Suprapubic skin (tissue), 4 donors: ENCODE measurements around the gene SLC9C2.

ENCODE experiments used
- EP300 ChIP-seq: sonication (generic); formaldehyde crosslinking; IDR thresholded peaks from one replicate; pipeline ENCODE4 v1.6.1; 2017; ENCODE audit warnings: antibody characterized with exemption
- POLR2A ChIP-seq, 2 donors: fragments of 450-650 bp; IDR thresholded peaks; one replicate each; pipeline ENCODE4 v1.6.1; 2017; ENCODE audit warnings: antibody characterized with exemption in 2 of 2, mild to moderate bottlenecking in 2 of 2, moderate library complexity in 2 of 2
- POLR2AphosphoS5 ChIP-seq, 3 donors: sonication (generic); formaldehyde crosslinking; IDR thresholded peaks; one replicate each; pipeline ENCODE4 v1.6.1; 2017; ENCODE audit warnings: antibody characterized with exemption in 3 of 3
- TF ChIP-seq, protein P1 (sequence below), 2 donors: fragments of 200-600 bp in 1 of 2; fragments of 450-650 bp in 1 of 2; sonication (generic) in 1 of 2; IDR thresholded peaks; one replicate each; pipeline ENCODE4 v1.5.1; 2016 to 2019; ENCODE audit warnings: antibody characterized with exemption in 2 of 2, mild to moderate bottlenecking in 1 of 2, moderate library complexity in 1 of 2

DNA sequence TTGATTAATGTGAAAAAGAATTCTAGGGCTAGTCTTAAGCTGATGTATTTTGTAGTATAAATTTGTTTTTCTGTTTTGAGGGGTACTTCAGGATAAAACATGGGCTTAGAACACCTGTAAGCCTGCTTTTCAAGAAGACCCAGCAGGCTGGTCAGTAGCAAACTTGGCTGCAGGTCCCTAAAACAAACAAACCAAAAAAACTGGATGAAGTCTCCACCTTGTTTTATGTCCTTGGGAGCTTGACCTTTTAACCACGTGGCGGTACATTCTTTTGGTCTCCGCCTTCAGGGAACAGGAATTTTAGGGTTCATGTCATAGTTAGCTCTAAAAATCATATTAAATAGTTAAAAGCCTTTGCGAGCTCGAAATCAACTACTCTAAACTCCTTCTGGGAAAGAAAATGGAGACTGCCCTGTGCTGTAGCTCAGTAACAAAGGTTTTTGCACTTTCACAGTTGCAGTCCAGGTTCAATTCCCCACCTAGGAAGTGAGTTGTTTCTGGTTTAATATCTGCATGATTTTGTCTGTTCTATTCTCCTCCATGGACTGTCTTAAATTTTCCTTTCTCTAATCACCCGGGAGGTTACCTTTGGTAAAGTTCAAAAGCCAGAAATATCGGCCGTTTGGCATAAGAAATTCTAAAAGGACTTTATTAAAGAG lies 107.1 kb downstream of the SLC9C2 start:
- TF ChIP-seq, protein P1, sequence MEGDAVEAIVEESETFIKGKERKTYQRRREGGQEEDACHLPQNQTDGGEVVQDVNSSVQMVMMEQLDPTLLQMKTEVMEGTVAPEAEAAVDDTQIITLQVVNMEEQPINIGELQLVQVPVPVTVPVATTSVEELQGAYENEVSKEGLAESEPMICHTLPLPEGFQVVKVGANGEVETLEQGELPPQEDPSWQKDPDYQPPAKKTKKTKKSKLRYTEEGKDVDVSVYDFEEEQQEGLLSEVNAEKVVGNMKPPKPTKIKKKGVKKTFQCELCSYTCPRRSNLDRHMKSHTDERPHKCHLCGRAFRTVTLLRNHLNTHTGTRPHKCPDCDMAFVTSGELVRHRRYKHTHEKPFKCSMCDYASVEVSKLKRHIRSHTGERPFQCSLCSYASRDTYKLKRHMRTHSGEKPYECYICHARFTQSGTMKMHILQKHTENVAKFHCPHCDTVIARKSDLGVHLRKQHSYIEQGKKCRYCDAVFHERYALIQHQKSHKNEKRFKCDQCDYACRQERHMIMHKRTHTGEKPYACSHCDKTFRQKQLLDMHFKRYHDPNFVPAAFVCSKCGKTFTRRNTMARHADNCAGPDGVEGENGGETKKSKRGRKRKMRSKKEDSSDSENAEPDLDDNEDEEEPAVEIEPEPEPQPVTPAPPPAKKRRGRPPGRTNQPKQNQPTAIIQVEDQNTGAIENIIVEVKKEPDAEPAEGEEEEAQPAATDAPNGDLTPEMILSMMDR (IDR thresholded peaks at IDR 0.05), result no peak
- TF ChIP-seq POLR2A (IDR thresholded peaks at IDR 0.05) (no peak), POLR2AphosphoS5 (IDR thresholded peaks at IDR 0.05) (no peak), EP300 (no peak)
